Caco-2 (cell line): ENCODE measurements around the gene ACTN2. TPM values are rescaled to one million over a fixed set of nuclear protein-coding genes. Genes with fewer than 3 reads are reported as not detected.

Experiments used
- BruUV-seq: library from RNA; stranded (reverse); fragments of 400-500 nt; replicated peaks from 2 replicates; lab custom pipeline; 2021; lab: Mats Ljungman, UMichigan
- CTCF ChIA-PET: fragments of 300-600 bp; sonication (Branson Sonifier 250); formaldehyde crosslinking; loops from one replicate; lab custom pipeline; 2022; ENCODE audit warnings: antibody characterized with exemption; lab: Charles Lee
- POLR2A ChIA-PET: fragments of 300-600 bp; sonication (Branson Sonifier 250); formaldehyde crosslinking; loops from one replicate; lab custom pipeline; 2022; ENCODE audit warnings: antibody characterized with exemption; lab: Charles Lee
- DNase-seq, 2 experiments: peaks; one replicate each; pipeline versions ENCODE4 v3.0.0 to v3.0.0-alpha.2; 2020 to 2022
- H3K27me3 ChIP-seq: replicated peaks from 2 replicates; pipeline ENCODE4 v1.6.0; 2011; ENCODE audit warnings: low read length; ENCODE audit not compliant: control insufficient read depth, insufficient read depth
- H3K36me3 ChIP-seq: 2 replicates; pipeline ENCODE4 v1.5.1; 2011; ENCODE audit warnings: low read length; ENCODE audit not compliant: control insufficient read depth, insufficient read depth
- H3K4me1 ChIP-seq: fragments of 250-450 bp; sonication (Bioruptor Pico); 2 replicates; pipeline ENCODE4 v1.5.1; 2020; ENCODE audit warnings: mild to moderate bottlenecking
- H3K4me3 ChIP-seq: 2 replicates; pipeline ENCODE4 v1.5.1; 2011; ENCODE audit warnings: low read depth, mild to moderate bottlenecking, control low read depth, low read length
- H3K9me3 ChIP-seq: fragments of 250-450 bp; sonication (Bioruptor Pico); 2 replicates; pipeline ENCODE4 v1.5.1; 2020; ENCODE audit warnings: mild to moderate bottlenecking, moderate library complexity
- H3K27ac Mint-ChIP-seq: one replicate; pipeline ENCODE4 v1.8.0; 2022; ENCODE audit warnings: mixed read lengths; ENCODE audit not compliant: unreplicated experiment
- H3K27me3 Mint-ChIP-seq: one replicate; pipeline ENCODE4 v1.8.0; 2022; ENCODE audit warnings: mixed read lengths; ENCODE audit not compliant: insufficient read depth, unreplicated experiment
- H3K36me3 Mint-ChIP-seq: one replicate; pipeline ENCODE4 v1.8.0; 2022; ENCODE audit warnings: mild to moderate bottlenecking, mixed read lengths; ENCODE audit not compliant: insufficient read depth, unreplicated experiment
- H3K4me1 Mint-ChIP-seq: one replicate; pipeline ENCODE4 v1.8.0; 2022; ENCODE audit warnings: low read depth, mixed read lengths; ENCODE audit not compliant: unreplicated experiment
- H3K4me3 Mint-ChIP-seq: one replicate; pipeline ENCODE4 v1.8.0; 2022; ENCODE audit warnings: mild to moderate bottlenecking, moderate library complexity, mixed read lengths; ENCODE audit not compliant: unreplicated experiment
- H3K9me3 Mint-ChIP-seq: one replicate; pipeline ENCODE4 v1.8.0; 2022; ENCODE audit warnings: mixed read lengths; ENCODE audit not compliant: unreplicated experiment
- CTCF ChIP-seq, 2 experiments: fragments of 200-600 bp in 1 of 2; IDR thresholded peaks; 1 replicate in 1 of 2; 2 replicates in 1 of 2; pipeline versions ENCODE4 v1.5.1 to v1.8.0; 2011 to 2022; ENCODE audit warnings: antibody characterized with exemption in 1 of 2, control low read depth in 1 of 2, inconsistent platforms in 1 of 2, low read depth in 1 of 2, low read length in 1 of 2, mild to moderate bottlenecking in 1 of 2, moderate library complexity in 1 of 2; ENCODE audit not compliant: insufficient read depth in 1 of 2, severe bottlenecking in 1 of 2, unreplicated experiment in 1 of 2
- intact Hi-C: fragments of 100-400 bp; cut with micrococcal nuclease; formaldehyde crosslinking; loops from one replicate; pipeline ENCODE4 v1.10.0; 2022; ENCODE audit not compliant: unreplicated experiment
- total RNA-seq: library from RNA; stranded (reverse); gene quantifications from 2 replicates; pipeline ENCODE4 v1.2.3, GENCODE V29; 2022

The ACTN2 gene
- total RNA-seq, 1 experiment from 2014 or later, result not detected

GRCh38 chr1:236639686-236640085 is 46.6 kb upstream of the ACTN2 start:
- Histone ChIP-seq H3K4me3 (no peak overlapping the region), H3K9me3 (no peaks in the 10 kb centered on the region), H3K4me1 (no peaks in the 10 kb centered on the region), H3K36me3 (no peaks in the 10 kb centered on the region), H3K27me3 (no peaks in the 10 kb centered on the region)
- H3K4me1 Mint-ChIP-seq, result no peaks in the 10 kb centered on the region
- DNase-seq, result no peak
- ChIA-PET POLR2A (no interaction called here), CTCF (no interaction called here)
- H3K27ac Mint-ChIP-seq, result no peak overlapping the region
- peaks cover 16% of the 10 kb centered on the region for H3K27me3 Mint-ChIP-seq
- H3K4me3 Mint-ChIP-seq, result no peak overlapping the region
- no peaks in the 10 kb centered on the region for H3K36me3 Mint-ChIP-seq
- BruUV-seq, result no TSS peak
- H3K9me3 Mint-ChIP-seq, result no peaks in the 10 kb centered on the region
- intact Hi-C loops, result no loop called here
- TF ChIP-seq CTCF (IDR thresholded peaks at IDR 0.05; ENCODE audit: insufficient read depth in 1 of 2, low read depth in 1 of 2, low read length in 1 of 2, severe bottlenecking in 1 of 2, unreplicated experiment in 1 of 2), result no peak

- no peak for DNase-seq
- CTCF ChIA-PET, result no interaction called here
- H3K27me3 Mint-ChIP-seq, result peaks cover 10% of the 10 kb centered on the region
- H3K36me3 Mint-ChIP-seq, result no peaks in the 10 kb centered on the region
- BruUV-seq, result no TSS peak
- no peak overlapping the region for H3K27ac Mint-ChIP-seq
- H3K4me3 ChIP-seq, result no peak overlapping the region
- no peak overlapping the region for H3K4me3 Mint-ChIP-seq
- no peaks in the 10 kb centered on the region; the same call in 1 of the 2 replicates for H3K4me1 ChIP-seq
- TF ChIP-seq CTCF (IDR thresholded peaks at IDR 0.05; ENCODE audit: insufficient read depth in 1 of 2, low read depth in 1 of 2, low read length in 1 of 2, severe bottlenecking in 1 of 2, unreplicated experiment in 1 of 2), result no peak
- H3K27me3 ChIP-seq, result no peaks in the 10 kb centered on the region
- no peaks in the 10 kb centered on the region for H3K9me3 Mint-ChIP-seq
- POLR2A ChIA-PET, result no interaction called here
- intact Hi-C loops, result no loop called here
- H3K4me1 Mint-ChIP-seq, result no peaks in the 10 kb centered on the region
- H3K36me3 ChIP-seq, result no peaks in the 10 kb centered on the region
- no peaks in the 10 kb centered on the region for H3K9me3 ChIP-seq
Observed at GRCh38 chr1:236642763-236643162, 43.5 kb upstream of the ACTN2 start.

- Mint-ChIP-seq H3K4me1 (no peaks in the 10 kb centered on the region), H3K27me3 (peaks cover 9% of the 10 kb centered on the region), H3K36me3 (no peaks in the 10 kb centered on the region), H3K9me3 (no peaks in the 10 kb centered on the region), H3K27ac (no peak overlapping the region), H3K4me3 (no peak overlapping the region)
- no peaks in the 10 kb centered on the region for H3K27me3 ChIP-seq
- BruUV-seq, result no TSS peak
- peak in 1 of 2 experiments; percentile 10 for DNase-seq
- H3K36me3 ChIP-seq, result no peaks in the 10 kb centered on the region
- H3K4me1 ChIP-seq, result no peaks in the 10 kb centered on the region; the same call in 1 of the 2 replicates
- POLR2A ChIA-PET, result no interaction called here
- CTCF ChIA-PET, result no interaction called here
- no peak for TF ChIP-seq CTCF (IDR thresholded peaks at IDR 0.05; ENCODE audit: insufficient read depth in 1 of 2, low read depth in 1 of 2, low read length in 1 of 2, severe bottlenecking in 1 of 2, unreplicated experiment in 1 of 2)
- intact Hi-C loops, result no loop called here
- H3K9me3 ChIP-seq, result no peaks in the 10 kb centered on the region
- no peak overlapping the region for H3K4me3 ChIP-seq
Observed at GRCh38 chr1:236645016-236645680, 41.2 kb upstream of the ACTN2 start.
